PC-3 (cell line): ENCODE data around the gene ABHD1.
"Not testable (repeated sequence)": the region's sequence is repeated elsewhere in the genome, so short reads cannot be mapped to it uniquely, and the experiment has no call there.

Experiments
- EZH2 ChIP-seq: fragments of 300-600 bp; sonication (generic); IDR thresholded peaks from one replicate; pipeline ENCODE4 v1.6.1; 2017; ENCODE audit warnings: antibody characterized with exemption, mild to moderate bottlenecking, low read length; ENCODE audit not compliant: unreplicated experiment
- TF ChIP-seq, protein P1 (sequence below): fragments of 300-600 bp; sonication (generic); conservative IDR thresholded peaks from 2 replicates; pipeline ENCODE4 v1.5.1; 2017; ENCODE audit warnings: antibody characterized with exemption, low read depth, mild to moderate bottlenecking, low read length

DNA sequence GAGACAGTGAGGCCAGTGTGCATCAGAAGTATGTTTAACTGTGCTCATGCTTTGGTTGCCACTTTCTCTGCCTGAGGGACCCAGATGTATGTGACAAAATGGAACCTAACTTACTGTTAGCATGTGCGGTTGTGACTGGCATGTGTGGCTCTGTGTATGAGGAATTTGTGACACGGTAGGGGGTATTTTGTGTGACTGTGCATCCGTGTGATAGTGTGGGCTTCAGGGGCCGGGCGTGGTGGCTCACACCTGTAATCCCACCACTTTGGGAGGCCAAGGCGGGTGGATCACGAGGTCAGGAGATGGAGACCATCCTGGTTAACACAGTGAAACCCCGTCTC, 4.3 kb upstream of the ABHD1 start:
- TF ChIP-seq, protein P1, sequence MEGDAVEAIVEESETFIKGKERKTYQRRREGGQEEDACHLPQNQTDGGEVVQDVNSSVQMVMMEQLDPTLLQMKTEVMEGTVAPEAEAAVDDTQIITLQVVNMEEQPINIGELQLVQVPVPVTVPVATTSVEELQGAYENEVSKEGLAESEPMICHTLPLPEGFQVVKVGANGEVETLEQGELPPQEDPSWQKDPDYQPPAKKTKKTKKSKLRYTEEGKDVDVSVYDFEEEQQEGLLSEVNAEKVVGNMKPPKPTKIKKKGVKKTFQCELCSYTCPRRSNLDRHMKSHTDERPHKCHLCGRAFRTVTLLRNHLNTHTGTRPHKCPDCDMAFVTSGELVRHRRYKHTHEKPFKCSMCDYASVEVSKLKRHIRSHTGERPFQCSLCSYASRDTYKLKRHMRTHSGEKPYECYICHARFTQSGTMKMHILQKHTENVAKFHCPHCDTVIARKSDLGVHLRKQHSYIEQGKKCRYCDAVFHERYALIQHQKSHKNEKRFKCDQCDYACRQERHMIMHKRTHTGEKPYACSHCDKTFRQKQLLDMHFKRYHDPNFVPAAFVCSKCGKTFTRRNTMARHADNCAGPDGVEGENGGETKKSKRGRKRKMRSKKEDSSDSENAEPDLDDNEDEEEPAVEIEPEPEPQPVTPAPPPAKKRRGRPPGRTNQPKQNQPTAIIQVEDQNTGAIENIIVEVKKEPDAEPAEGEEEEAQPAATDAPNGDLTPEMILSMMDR = not testable (repeated sequence)
- not testable (repeated sequence) for TF ChIP-seq EZH2
